Panc1 (cell line): ENCODE data around the gene S100A7.

Experiments used
- CTCF ChIP-seq: fragments of 450-650 bp; IDR thresholded peaks from 2 replicates; pipeline ENCODE4 v1.5.1; 2017; ENCODE audit warnings: mild to moderate bottlenecking
- POLR2AphosphoS5 ChIP-seq: IDR thresholded peaks from 2 replicates; pipeline ENCODE4 v1.6.1; 2012; ENCODE audit warnings: mild to moderate bottlenecking, low read depth, low read length, moderate library complexity
- SIN3A ChIP-seq: IDR thresholded peaks from 2 replicates; pipeline ENCODE4 v1.6.1; 2012; ENCODE audit warnings: low read depth, mild to moderate bottlenecking, low read length, moderate library complexity, borderline replicate concordance; ENCODE audit not compliant: insufficient read depth

- no peak for TF ChIP-seq POLR2AphosphoS5
- no peak for TF ChIP-seq CTCF
- no peak for TF ChIP-seq SIN3A
These were observed 35.1 kb upstream of the S100A7 start for GRCh38 chr1:153495536-153495935.
